ENCODE measurements around the gene SLC16A13. TPM values are rescaled to one million over a fixed set of nuclear protein-coding genes. Genes with fewer than 3 reads are reported as not detected.

SLC16A13 gene
- total RNA-seq, 2 experiments from 2014 or later: 4.8 to 5.9 TPM

- POLR2A ChIA-PET: no interaction called here
- DNase-seq: no peak
- Mint-ChIP-seq H3K27me3 (peaks cover 10% of the 10 kb centered on the region), H3K4me3 (no peak overlapping the region), H3K36me3 (ENCODE audit: low read depth) (no peaks in the 10 kb centered on the region), H3K27ac (no peak overlapping the region), H3K4me1 (ENCODE audit: low read depth) (peaks cover 12% of the 10 kb centered on the region), H3K9me3 (peaks cover 14% of the 10 kb centered on the region)
- intact Hi-C loops (cut with micrococcal nuclease): no loop called here
- no peak for ATAC-seq
- TF ChIP-seq, protein P1, sequence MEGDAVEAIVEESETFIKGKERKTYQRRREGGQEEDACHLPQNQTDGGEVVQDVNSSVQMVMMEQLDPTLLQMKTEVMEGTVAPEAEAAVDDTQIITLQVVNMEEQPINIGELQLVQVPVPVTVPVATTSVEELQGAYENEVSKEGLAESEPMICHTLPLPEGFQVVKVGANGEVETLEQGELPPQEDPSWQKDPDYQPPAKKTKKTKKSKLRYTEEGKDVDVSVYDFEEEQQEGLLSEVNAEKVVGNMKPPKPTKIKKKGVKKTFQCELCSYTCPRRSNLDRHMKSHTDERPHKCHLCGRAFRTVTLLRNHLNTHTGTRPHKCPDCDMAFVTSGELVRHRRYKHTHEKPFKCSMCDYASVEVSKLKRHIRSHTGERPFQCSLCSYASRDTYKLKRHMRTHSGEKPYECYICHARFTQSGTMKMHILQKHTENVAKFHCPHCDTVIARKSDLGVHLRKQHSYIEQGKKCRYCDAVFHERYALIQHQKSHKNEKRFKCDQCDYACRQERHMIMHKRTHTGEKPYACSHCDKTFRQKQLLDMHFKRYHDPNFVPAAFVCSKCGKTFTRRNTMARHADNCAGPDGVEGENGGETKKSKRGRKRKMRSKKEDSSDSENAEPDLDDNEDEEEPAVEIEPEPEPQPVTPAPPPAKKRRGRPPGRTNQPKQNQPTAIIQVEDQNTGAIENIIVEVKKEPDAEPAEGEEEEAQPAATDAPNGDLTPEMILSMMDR (IDR thresholded peaks at IDR 0.05): no peak
- CTCF ChIA-PET: interaction anchor here (1.1 kb wide), 1 partner anchor 12 kb away, joined by 6 read pairs; no protein-coding TSS in a partner anchor
Observed at GRCh38 chr17:7064261-7064660, 28.4 kb downstream of the SLC16A13 start.

- H3K36me3 Mint-ChIP-seq (ENCODE audit: low read depth): no peaks in the 10 kb centered on the region
- DNase-seq (no peak), ATAC-seq (no peak)
- intact Hi-C loops (cut with micrococcal nuclease): no loop called here
- H3K9me3 Mint-ChIP-seq: peaks cover 14% of the 10 kb centered on the region
- POLR2A ChIA-PET: no interaction called here
- H3K27me3 Mint-ChIP-seq: peaks cover 8% of the 10 kb centered on the region
- TF ChIP-seq, protein P1 (IDR thresholded peaks at IDR 0.05): no peak
- no peak overlapping the region for H3K27ac Mint-ChIP-seq
- CTCF ChIA-PET: interaction anchor here (0.6 kb wide), 1 partner anchor 15 kb away, joined by 3 read pairs; no protein-coding TSS in a partner anchor
- no peaks in the 10 kb centered on the region for H3K4me1 Mint-ChIP-seq (ENCODE audit: low read depth)
- no peak overlapping the region for H3K4me3 Mint-ChIP-seq
Observed at GRCh38 chr17:7067198-7067597, 31.4 kb downstream of the SLC16A13 start.

- H3K4me3 Mint-ChIP-seq: no peak overlapping the region
- no peak overlapping the region for H3K27ac Mint-ChIP-seq
- TF ChIP-seq, protein P1 (IDR thresholded peaks at IDR 0.05): no peak
- ATAC-seq (no peak), DNase-seq (no peak)
- peaks cover 6% of the 10 kb centered on the region for H3K27me3 Mint-ChIP-seq
- intact Hi-C loops (cut with micrococcal nuclease): no loop called here
- peaks cover 14% of the 10 kb centered on the region for H3K9me3 Mint-ChIP-seq
- no peaks in the 10 kb centered on the region for H3K36me3 Mint-ChIP-seq (ENCODE audit: low read depth)
- ChIA-PET POLR2A (no interaction called here), CTCF (no interaction called here)
- H3K4me1 Mint-ChIP-seq (ENCODE audit: low read depth): no peaks in the 10 kb centered on the region
Observed at GRCh38 chr17:7068268-7068667, 32.5 kb downstream of the SLC16A13 start.

DNA sequence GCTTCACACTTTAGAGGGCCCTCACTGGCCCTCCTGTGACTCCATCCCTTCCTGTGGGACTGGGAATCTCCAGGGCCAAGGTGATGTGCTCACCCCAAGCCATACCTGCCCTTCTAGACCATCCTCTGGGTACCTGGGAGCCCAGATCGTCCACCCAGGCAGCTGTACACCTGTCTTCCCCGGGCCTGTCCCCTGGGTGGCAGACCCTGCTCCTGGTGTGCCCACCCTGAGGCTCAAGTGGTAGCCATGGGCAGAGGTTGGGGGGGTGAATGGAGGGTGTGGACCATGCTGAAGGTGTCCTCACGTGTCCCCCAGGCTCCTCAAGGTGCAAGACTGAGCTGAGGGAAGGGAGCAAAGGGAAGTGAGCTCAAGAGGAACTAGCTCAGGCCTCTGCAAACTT, 34.9 kb downstream of the SLC16A13 start:
- intact Hi-C loops (cut with micrococcal nuclease): no loop called here
- peaks cover 14% of the 10 kb centered on the region for H3K9me3 Mint-ChIP-seq
- no peak overlapping the region for H3K27ac Mint-ChIP-seq
- CTCF ChIA-PET: interaction anchor here (0.6 kb wide), 1 partner anchor 66 kb away, joined by 3 read pairs; no protein-coding TSS in a partner anchor
- no peak overlapping the region for H3K4me3 Mint-ChIP-seq
- no peaks in the 10 kb centered on the region for H3K27me3 Mint-ChIP-seq
- TF ChIP-seq, protein P1 (IDR thresholded peaks at IDR 0.05): no peak
- no peaks in the 10 kb centered on the region for H3K36me3 Mint-ChIP-seq (ENCODE audit: low read depth)
- no peak for ATAC-seq
- POLR2A ChIA-PET: interaction anchor here (0.6 kb wide), 1 partner anchor 136 kb away, joined by 3 read pairs; no protein-coding TSS in a partner anchor
- no peaks in the 10 kb centered on the region for H3K4me1 Mint-ChIP-seq (ENCODE audit: low read depth)
- no peak for DNase-seq

DNA sequence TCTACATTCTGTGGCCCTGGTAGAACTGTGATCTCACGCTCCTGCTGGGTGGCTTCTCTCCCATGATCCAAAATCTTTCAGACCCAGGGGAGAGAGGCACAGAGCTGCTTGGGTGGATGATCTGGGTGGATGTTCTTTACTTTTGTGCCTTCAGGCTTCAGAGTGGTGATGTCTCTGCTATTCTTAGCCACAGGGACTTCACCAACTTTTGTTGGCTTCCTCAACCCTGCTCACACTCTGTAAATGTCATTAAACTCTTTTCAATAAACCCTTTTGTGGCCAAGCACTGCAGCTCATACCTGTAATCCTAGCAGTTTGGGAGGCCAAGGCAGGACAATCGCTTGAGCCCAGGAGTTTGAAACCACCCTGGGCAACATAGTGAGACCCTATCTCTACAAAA, 36.6 kb downstream of the SLC16A13 start:
- Mint-ChIP-seq H3K27ac (no peak overlapping the region), H3K27me3 (no peaks in the 10 kb centered on the region), H3K4me1 (ENCODE audit: low read depth) (no peaks in the 10 kb centered on the region), H3K4me3 (no peak overlapping the region), H3K9me3 (peaks cover 12% of the 10 kb centered on the region), H3K36me3 (ENCODE audit: low read depth) (no peaks in the 10 kb centered on the region)
- DNase-seq (no peak), ATAC-seq (no peak)
- TF ChIP-seq, protein P1 (IDR thresholded peaks at IDR 0.05): no peak
- intact Hi-C loops (cut with micrococcal nuclease): no loop called here
- POLR2A ChIA-PET: no interaction called here
- CTCF ChIA-PET: interaction anchor here (1.2 to 1.8 kb wide), 2 partner anchors 20 to 64 kb away, joined by 4 to 8 read pairs; no protein-coding TSS in a partner anchor

All from activated CD8-positive, alpha-beta T cell treated with anti-CD3 and anti-CD28 coated beads for 36 hours (primary cell).